ENCODE measurements around the gene ARPC5. TPM values are rescaled to one million over a fixed set of nuclear protein-coding genes. Genes with fewer than 3 reads are reported as not detected.
A peak's percentile ranks its signal among the peaks of the same experiment; 100 is the strongest.

The ARPC5 gene
- total RNA-seq, 1 experiment from 2014 or later, result 68.8 TPM

- no peaks in the 10 kb centered on the region for H3K27me3 ChIP-seq
- H3K4me3 ChIP-seq, result no peak overlapping the region
- no peaks in the 10 kb centered on the region for H3K9me3 ChIP-seq (replicated peaks)
- no peak overlapping the region for H3K27ac ChIP-seq
- no peaks in the 10 kb centered on the region for H3K36me3 ChIP-seq
- no peaks in the 10 kb centered on the region for H3K4me1 ChIP-seq
- peak in 1 of 2 experiments; percentile 6 for DNase-seq
Observed at GRCh38 chr1:183609759-183610452, 25.7 kb downstream of the ARPC5 start.

GRCh38 chr1:183609313-183609712 is 26.3 kb downstream of the ARPC5 start:
- peak in 1 of 2 experiments; percentile 20 for DNase-seq
- Histone ChIP-seq H3K4me1 (no peaks in the 10 kb centered on the region), H3K27ac (no peak overlapping the region), H3K4me3 (no peak overlapping the region), H3K9me3 (replicated peaks) (no peaks in the 10 kb centered on the region), H3K36me3 (no peaks in the 10 kb centered on the region), H3K27me3 (no peaks in the 10 kb centered on the region)

GRCh38 chr1:183607322-183607980 is 28.1 kb downstream of the ARPC5 start:
- DNase-seq, result no peak
- Histone ChIP-seq H3K9me3 (replicated peaks) (no peaks in the 10 kb centered on the region), H3K27ac (no peak overlapping the region), H3K4me3 (no peak overlapping the region), H3K27me3 (no peaks in the 10 kb centered on the region), H3K4me1 (peaks cover 5% of the 10 kb centered on the region; the same call in 1 of the 2 replicates), H3K36me3 (no peaks in the 10 kb centered on the region)

- H3K27ac ChIP-seq, result no peak overlapping the region
- H3K9me3 ChIP-seq (replicated peaks), result no peaks in the 10 kb centered on the region
- H3K4me1 ChIP-seq, result peaks cover 5% of the 10 kb centered on the region; the same call in 1 of the 2 replicates
- no peak for DNase-seq
- H3K27me3 ChIP-seq, result no peaks in the 10 kb centered on the region
- no peak overlapping the region for H3K4me3 ChIP-seq
- H3K36me3 ChIP-seq, result no peaks in the 10 kb centered on the region
Observed at GRCh38 chr1:183605904-183606303, 29.7 kb downstream of the ARPC5 start.

GRCh38 chr1:183604815-183605214 is 30.8 kb downstream of the ARPC5 start:
- H3K4me3 ChIP-seq, result no peak overlapping the region
- H3K4me1 ChIP-seq, result peaks cover 5% of the 10 kb centered on the region; the same call in 1 of the 2 replicates
- no peaks in the 10 kb centered on the region for H3K9me3 ChIP-seq (replicated peaks)
- no peak for DNase-seq
- no peak overlapping the region for H3K27ac ChIP-seq
- no peaks in the 10 kb centered on the region for H3K27me3 ChIP-seq
- no peaks in the 10 kb centered on the region for H3K36me3 ChIP-seq

GRCh38 chr1:183604038-183604808 is 31.4 kb downstream of the ARPC5 start:
- H3K36me3 ChIP-seq, result no peaks in the 10 kb centered on the region
- H3K27me3 ChIP-seq, result no peaks in the 10 kb centered on the region
- H3K4me3 ChIP-seq, result no peak overlapping the region
- no peak overlapping the region for H3K27ac ChIP-seq
- H3K9me3 ChIP-seq (replicated peaks), result no peaks in the 10 kb centered on the region
- H3K4me1 ChIP-seq, result peaks cover 5% of the 10 kb centered on the region; the same call in 1 of the 2 replicates
- DNase-seq, result peak; percentile 77 to 79

- Histone ChIP-seq H3K27ac (no peak overlapping the region), H3K27me3 (no peaks in the 10 kb centered on the region), H3K4me3 (no peak overlapping the region), H3K9me3 (replicated peaks) (no peaks in the 10 kb centered on the region), H3K36me3 (no peaks in the 10 kb centered on the region), H3K4me1 (peaks cover 5% of the 10 kb centered on the region; the same call in 1 of the 2 replicates)
- DNase-seq, result no peak
Observed at GRCh38 chr1:183602510-183602909, 33.1 kb downstream of the ARPC5 start.

- no peak overlapping the region for H3K27ac ChIP-seq
Observed at GRCh38 chr1:183600634-183601033, 34.9 kb downstream of the ARPC5 start.

GRCh38 chr1:183600136-183600535 is 35.4 kb downstream of the ARPC5 start:
- Histone ChIP-seq H3K27me3 (no peaks in the 10 kb centered on the region), H3K4me3 (no peak overlapping the region), H3K9me3 (replicated peaks) (no peaks in the 10 kb centered on the region), H3K36me3 (no peaks in the 10 kb centered on the region), H3K27ac (no peak overlapping the region), H3K4me1 (peaks cover 5% of the 10 kb centered on the region; the same call in 1 of the 2 replicates)
- no peak for DNase-seq

More at GRCh38 chr1:183600634-183601033, 34.9 kb downstream of the ARPC5 start:
- H3K4me1 ChIP-seq, result peaks cover 5% of the 10 kb centered on the region; the same call in 1 of the 2 replicates
- no peaks in the 10 kb centered on the region for H3K27me3 ChIP-seq
- H3K36me3 ChIP-seq, result no peaks in the 10 kb centered on the region
- H3K4me3 ChIP-seq, result no peak overlapping the region
- no peaks in the 10 kb centered on the region for H3K9me3 ChIP-seq (replicated peaks)
- DNase-seq, result no peak

- no peaks in the 10 kb centered on the region for H3K36me3 ChIP-seq
- no peaks in the 10 kb centered on the region for H3K9me3 ChIP-seq (replicated peaks)
- no peak for DNase-seq
- no peaks in the 10 kb centered on the region for H3K27me3 ChIP-seq
- no peaks in the 10 kb centered on the region for H3K4me1 ChIP-seq
- no peak overlapping the region for H3K4me3 ChIP-seq
- H3K27ac ChIP-seq, result no peak overlapping the region
Observed at GRCh38 chr1:183598386-183598785, 37.2 kb downstream of the ARPC5 start.

GRCh38 chr1:183597656-183598347 is 37.8 kb downstream of the ARPC5 start:
- Histone ChIP-seq H3K36me3 (no peaks in the 10 kb centered on the region), H3K27me3 (no peaks in the 10 kb centered on the region), H3K27ac (no peak overlapping the region), H3K9me3 (replicated peaks) (no peaks in the 10 kb centered on the region), H3K4me3 (no peak overlapping the region), H3K4me1 (no peaks in the 10 kb centered on the region)
- no peak for DNase-seq

- Histone ChIP-seq H3K27me3 (no peaks in the 10 kb centered on the region), H3K36me3 (no peaks in the 10 kb centered on the region), H3K27ac (no peak overlapping the region), H3K4me1 (no peaks in the 10 kb centered on the region), H3K9me3 (replicated peaks) (no peaks in the 10 kb centered on the region), H3K4me3 (no peak overlapping the region)
- DNase-seq, result no peak
Observed at GRCh38 chr1:183596500-183596899, 39.1 kb downstream of the ARPC5 start.

- no peaks in the 10 kb centered on the region for H3K9me3 ChIP-seq (replicated peaks)
- DNase-seq, result no peak
- H3K27ac ChIP-seq, result no peak overlapping the region
- H3K27me3 ChIP-seq, result no peaks in the 10 kb centered on the region
- H3K4me1 ChIP-seq, result no peaks in the 10 kb centered on the region
- H3K4me3 ChIP-seq, result no peak overlapping the region
- H3K36me3 ChIP-seq, result no peaks in the 10 kb centered on the region
Observed at GRCh38 chr1:183595537-183595936, 40.0 kb downstream of the ARPC5 start.

GRCh38 chr1:183593356-183593755 is 42.2 kb downstream of the ARPC5 start:
- H3K27ac ChIP-seq, result no peak overlapping the region
- no peak for DNase-seq
- H3K27me3 ChIP-seq, result no peaks in the 10 kb centered on the region

More at GRCh38 chr1:183593356-183593755, 42.2 kb downstream of the ARPC5 start:
- Histone ChIP-seq H3K4me1 (no peaks in the 10 kb centered on the region), H3K4me3 (no peak overlapping the region), H3K9me3 (replicated peaks) (no peaks in the 10 kb centered on the region), H3K36me3 (no peaks in the 10 kb centered on the region)
